Hepatocyte (in vitro differentiated cells): ENCODE measurements around the gene MAN1C1. TPM values are rescaled to one million over a fixed set of nuclear protein-coding genes. Genes with fewer than 3 reads are reported as not detected.

Experiments
- DNase-seq: peaks from one replicate; pipeline ENCODE4 v3.0.0-alpha.2; 2016; ENCODE audit warnings: low spot score
- H2AFZ ChIP-seq: fragments of 200-600 bp; sonication (generic); 2 replicates; pipeline ENCODE4 v1.6.0; 2016; ENCODE audit warnings: antibody characterized with exemption, mild to moderate bottlenecking
- H3K27ac ChIP-seq: fragments of 200-600 bp; sonication (generic); 2 replicates; pipeline ENCODE4 v1.5.1; 2016; ENCODE audit warnings: mild to moderate bottlenecking
- H3K27me3 ChIP-seq: fragments of 200-600 bp; sonication (generic); 2 replicates; pipeline ENCODE4 v1.6.1; 2016
- H3K36me3 ChIP-seq: fragments of 200-600 bp; sonication (generic); replicated peaks from 2 replicates; pipeline ENCODE4 v1.5.1; 2016; ENCODE audit warnings: low read depth; ENCODE audit not compliant: insufficient read depth
- H3K4me1 ChIP-seq: fragments of 200-600 bp; sonication (generic); 2 replicates; pipeline ENCODE4 v1.5.1; 2016; ENCODE audit warnings: mild to moderate bottlenecking, moderate library complexity; ENCODE audit not compliant: insufficient read depth
- H3K4me2 ChIP-seq: fragments of 200-600 bp; sonication (generic); 2 replicates; pipeline ENCODE4 v1.6.0; 2016
- H3K4me3 ChIP-seq: fragments of 200-600 bp; sonication (generic); 2 replicates; pipeline ENCODE4 v1.5.1; 2016; ENCODE audit warnings: mild to moderate bottlenecking
- H3K79me2 ChIP-seq: fragments of 200-600 bp; sonication (generic); 2 replicates; pipeline ENCODE4 v1.6.0; 2017; ENCODE audit warnings: mild to moderate bottlenecking
- H3K9me2 ChIP-seq: fragments of 200-600 bp; sonication (generic); replicated peaks from 2 replicates; pipeline ENCODE4 v1.6.0; 2017; ENCODE audit warnings: mild to moderate bottlenecking; ENCODE audit not compliant: insufficient read depth
- H3K9me3 ChIP-seq: fragments of 200-600 bp; sonication (generic); 2 replicates; pipeline ENCODE4 v1.5.1; 2016; ENCODE audit warnings: low read depth, mild to moderate bottlenecking
- H4K20me1 ChIP-seq: fragments of 200-600 bp; sonication (generic); 2 replicates; pipeline ENCODE4 v1.6.0; 2016; ENCODE audit warnings: mild to moderate bottlenecking; ENCODE audit not compliant: insufficient read depth, poor library complexity, severe bottlenecking
- EZH2 ChIP-seq: fragments of 200-600 bp; sonication (generic); IDR thresholded peaks from 2 replicates; pipeline ENCODE4 v1.6.1; 2016; ENCODE audit warnings: antibody characterized with exemption, mild to moderate bottlenecking, borderline replicate concordance
- EZH2phosphoT487 ChIP-seq: fragments of 200-600 bp; sonication (generic); IDR thresholded peaks from one replicate; pipeline ENCODE4 v1.6.1; 2018; ENCODE audit warnings: antibody characterized with exemption, mild to moderate bottlenecking, low read depth, moderate library complexity; ENCODE audit not compliant: unreplicated experiment, severe bottlenecking
- WGBS: methylation state at CpG from one replicate; pipeline ENCODE4 v1.1.6; 2016; ENCODE audit warnings: low lambda C conversion rate; ENCODE audit errors: missing lambda C conversion rate; 5-methylcytosine and 5-hydroxymethylcytosine counted together
- polyA plus RNA-seq: library from polyadenylated mRNA; unstranded; fragments of >200 nt; fragmentation: Nextera tagmentation; extraction: Ambion mirVana; gene quantifications from 2 replicates; pipeline ENCODE4 v1.2.1, GENCODE V29; 2016
- total RNA-seq: library from RNA; depleted of rRNA; stranded (reverse); fragments of >200 nt; gene quantifications from 2 replicates; pipeline ENCODE4 v1.2.3, GENCODE V29; 2014
- TF ChIP-seq, protein P1 (sequence below): fragments of 200-600 bp; sonication (generic); IDR thresholded peaks from 2 replicates; pipeline ENCODE4 v1.5.1; 2016; ENCODE audit warnings: antibody characterized with exemption, mild to moderate bottlenecking; ENCODE audit not compliant: poor library complexity

MAN1C1 gene
- total and polyA plus RNA-seq, 2 experiments from 2014 or later = 20.6 to 29.3 TPM

DNA sequence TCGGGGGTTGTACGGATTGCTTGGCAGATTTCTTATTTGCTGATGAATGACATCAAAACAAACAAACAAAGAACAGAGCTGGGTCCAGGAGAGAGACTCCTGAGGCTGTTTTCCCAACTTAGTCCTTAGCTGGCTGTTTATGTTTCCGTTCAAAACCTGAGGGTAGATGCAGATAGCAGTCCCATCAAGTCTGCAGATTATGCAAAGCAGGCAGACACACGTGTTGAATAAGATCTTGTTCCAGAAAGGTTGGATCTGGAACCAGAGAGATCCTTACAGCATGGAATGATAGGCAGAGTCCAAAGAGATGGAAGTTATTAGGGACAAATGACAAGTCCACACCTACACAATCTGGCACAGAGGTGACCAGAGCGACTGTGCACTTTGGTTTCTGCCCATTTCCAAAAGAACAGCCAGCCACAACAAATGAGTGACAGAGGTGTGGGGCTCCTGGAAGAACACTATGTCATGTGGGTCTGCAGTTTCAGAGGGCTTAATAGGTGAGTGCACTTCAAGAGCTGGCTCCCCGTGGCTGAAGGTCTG is 65.5 kb downstream of the MAN1C1 start:
- Histone ChIP-seq H3K27ac (no peak overlapping the region), H3K9me3 (no peaks in the 10 kb centered on the region), H3K9me2 (no peaks in the 10 kb centered on the region), H3K4me2 (no peak overlapping the region), H3K27me3 (no peaks in the 10 kb centered on the region), H2AFZ (no peak overlapping the region), H3K36me3 (no peaks in the 10 kb centered on the region), H3K4me3 (no peak overlapping the region), H4K20me1 (no peaks in the 10 kb centered on the region), H3K79me2 (no peaks in the 10 kb centered on the region), H3K4me1 (no peaks in the 10 kb centered on the region)
- DNase-seq = no peak
- TF ChIP-seq EZH2 (no peak), EZH2phosphoT487 (no peak)
- TF ChIP-seq, protein P1, sequence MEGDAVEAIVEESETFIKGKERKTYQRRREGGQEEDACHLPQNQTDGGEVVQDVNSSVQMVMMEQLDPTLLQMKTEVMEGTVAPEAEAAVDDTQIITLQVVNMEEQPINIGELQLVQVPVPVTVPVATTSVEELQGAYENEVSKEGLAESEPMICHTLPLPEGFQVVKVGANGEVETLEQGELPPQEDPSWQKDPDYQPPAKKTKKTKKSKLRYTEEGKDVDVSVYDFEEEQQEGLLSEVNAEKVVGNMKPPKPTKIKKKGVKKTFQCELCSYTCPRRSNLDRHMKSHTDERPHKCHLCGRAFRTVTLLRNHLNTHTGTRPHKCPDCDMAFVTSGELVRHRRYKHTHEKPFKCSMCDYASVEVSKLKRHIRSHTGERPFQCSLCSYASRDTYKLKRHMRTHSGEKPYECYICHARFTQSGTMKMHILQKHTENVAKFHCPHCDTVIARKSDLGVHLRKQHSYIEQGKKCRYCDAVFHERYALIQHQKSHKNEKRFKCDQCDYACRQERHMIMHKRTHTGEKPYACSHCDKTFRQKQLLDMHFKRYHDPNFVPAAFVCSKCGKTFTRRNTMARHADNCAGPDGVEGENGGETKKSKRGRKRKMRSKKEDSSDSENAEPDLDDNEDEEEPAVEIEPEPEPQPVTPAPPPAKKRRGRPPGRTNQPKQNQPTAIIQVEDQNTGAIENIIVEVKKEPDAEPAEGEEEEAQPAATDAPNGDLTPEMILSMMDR = no peak
- 77% methylated on average over 6 of the region's 6 CpGs for WGBS

DNA sequence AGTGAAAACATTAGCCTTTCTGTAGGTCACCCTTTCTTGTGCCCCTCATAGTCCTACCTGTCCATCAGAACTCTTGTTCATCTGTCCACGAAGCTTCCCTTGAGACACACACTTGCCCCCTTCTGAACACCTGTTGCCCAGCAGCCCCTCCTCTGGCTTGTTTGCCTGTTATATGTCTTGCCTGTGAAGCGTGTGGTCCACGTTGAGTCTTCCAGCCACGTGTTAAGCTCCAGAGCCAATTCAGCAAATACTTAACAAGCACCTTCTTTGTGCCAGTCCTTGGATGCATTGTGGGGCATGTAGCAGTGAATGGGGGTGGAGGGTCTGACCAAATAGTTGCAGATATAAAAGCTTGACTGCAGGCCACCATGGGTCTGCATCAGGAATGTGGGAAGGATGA is 66.6 kb downstream of the MAN1C1 start:
- Histone ChIP-seq H3K4me3 (no peak overlapping the region), H3K9me2 (no peaks in the 10 kb centered on the region), H3K9me3 (no peaks in the 10 kb centered on the region), H2AFZ (no peak overlapping the region), H3K79me2 (no peaks in the 10 kb centered on the region), H3K36me3 (no peaks in the 10 kb centered on the region), H3K27me3 (no peaks in the 10 kb centered on the region), H4K20me1 (no peaks in the 10 kb centered on the region), H3K27ac (no peak overlapping the region), H3K4me1 (peaks cover 8% of the 10 kb centered on the region), H3K4me2 (no peak overlapping the region)
- no peak for DNase-seq
- no peak for TF ChIP-seq EZH2phosphoT487
- no peak for TF ChIP-seq EZH2
- TF ChIP-seq, protein P1 = no peak
- 88% methylated on average over 4 of the region's 4 CpGs for WGBS

DNA sequence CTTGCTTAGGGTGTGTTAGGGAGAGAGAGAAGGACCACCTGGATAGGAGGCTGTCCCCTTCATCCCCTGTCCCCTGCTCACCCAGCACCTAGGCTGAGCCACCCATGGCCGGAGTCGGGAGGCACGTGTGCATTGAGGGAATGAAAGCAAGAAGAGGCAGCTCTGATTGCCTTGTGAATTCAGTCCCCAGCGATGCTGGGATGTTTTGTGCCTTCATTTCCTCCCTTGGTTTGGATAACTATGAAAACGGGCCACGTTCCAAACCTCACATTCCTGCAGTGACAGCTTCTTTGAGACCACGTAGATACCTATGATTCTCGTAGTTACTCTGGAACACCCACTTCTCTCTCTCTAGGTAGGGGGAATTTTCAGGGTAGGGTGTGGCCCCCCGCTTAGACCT is 67.1 kb downstream of the MAN1C1 start:
- H3K27me3 ChIP-seq = no peaks in the 10 kb centered on the region
- no peak overlapping the region for H3K4me2 ChIP-seq
- no peak for DNase-seq
- H3K36me3 ChIP-seq = no peaks in the 10 kb centered on the region
- no peaks in the 10 kb centered on the region for H3K79me2 ChIP-seq
- 71% methylated on average over 8 of the region's 9 CpGs for WGBS
- H2AFZ ChIP-seq = no peak overlapping the region
- no peaks in the 10 kb centered on the region for H4K20me1 ChIP-seq
- TF ChIP-seq EZH2phosphoT487 (no peak), EZH2 (no peak)
- TF ChIP-seq, protein P1 = no peak
- no peaks in the 10 kb centered on the region for H3K9me3 ChIP-seq
- H3K4me3 ChIP-seq = no peak overlapping the region
- no peaks in the 10 kb centered on the region for H3K9me2 ChIP-seq
- H3K4me1 ChIP-seq = peaks cover 14% of the 10 kb centered on the region
- H3K27ac ChIP-seq = no peak overlapping the region
